Stimulated activated CD4-positive, alpha-beta T cell treated with anti-CD3 and anti-CD28 coated beads, TNF-alpha, amount 100 ng/mL, for 4 hours (primary cell): ENCODE results near the gene PRDM2.

Experiments used
- DNase-seq, 3 experiments: peaks; one replicate each; pipeline ENCODE4 v3.0.0-alpha.2; 2020; ENCODE audit warnings: low read depth in 3 of 3

Gene PRDM2

DNA sequence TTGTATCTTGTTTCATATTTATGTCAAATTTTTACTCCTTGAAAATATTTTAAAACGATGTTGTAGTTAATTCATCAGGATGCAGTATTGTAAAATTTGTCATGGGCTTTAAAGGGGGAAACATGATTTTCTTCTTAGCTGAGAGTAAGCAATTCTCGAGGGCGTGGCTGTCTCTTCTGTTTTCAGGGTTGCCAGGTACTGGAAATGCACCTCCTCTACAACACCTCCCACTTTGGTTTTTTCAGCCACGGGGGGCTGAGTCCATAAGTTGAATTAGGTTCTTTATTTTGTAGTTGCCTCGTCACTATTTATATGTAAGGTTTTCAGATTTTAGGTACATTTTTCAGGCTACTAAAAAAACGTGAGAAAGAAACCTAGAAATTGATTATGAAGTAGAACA is 64.0 kb downstream of the PRDM2 start:
- no peak for DNase-seq

GRCh38 chr1:13764588-13765332 is 64.8 kb downstream of the PRDM2 start:
- no peak for DNase-seq

- no peak for DNase-seq
Measured at GRCh38 chr1:13766592-13767564, 66.9 kb downstream of the PRDM2 start.

DNA sequence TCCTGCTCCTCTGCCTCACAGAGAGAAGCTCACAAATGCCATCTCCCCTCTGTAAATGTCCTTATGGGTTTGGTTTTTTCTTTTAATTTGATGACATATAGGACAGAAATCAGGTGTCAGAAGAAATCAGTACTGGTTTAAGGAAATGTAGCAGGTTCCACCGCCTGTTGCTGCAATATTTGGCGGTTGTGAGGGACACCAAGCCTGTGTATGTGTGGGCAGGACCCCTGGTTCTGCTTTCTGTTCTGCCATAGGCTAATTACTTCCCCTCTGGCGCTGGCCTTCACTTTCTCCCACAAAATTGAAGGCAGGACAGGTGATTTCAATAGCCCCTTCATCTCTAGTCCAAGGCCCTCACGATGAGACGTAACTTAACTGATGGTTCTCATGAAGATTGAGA is 69.2 kb downstream of the PRDM2 start:
- DNase-seq: no peak

DNA sequence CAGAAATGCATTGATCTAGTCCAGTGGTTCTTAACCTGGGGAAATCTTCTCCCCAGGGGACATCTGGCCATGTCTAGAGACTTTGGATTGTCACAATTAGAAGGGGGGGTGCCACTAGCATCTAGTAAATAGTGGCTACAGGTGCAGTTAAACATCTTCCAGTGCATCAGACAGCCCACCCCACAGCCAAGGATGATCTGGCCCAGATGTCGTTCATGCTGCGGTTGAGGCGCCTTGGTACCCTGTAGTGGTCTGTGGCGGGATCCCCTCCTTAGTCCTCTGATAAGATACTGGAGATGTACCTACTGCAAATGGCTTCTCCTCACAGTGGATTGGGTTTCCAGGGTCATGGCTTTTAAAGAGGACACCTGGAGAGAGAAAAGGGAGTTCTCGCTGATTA is 69.8 kb downstream of the PRDM2 start:
- no peak for DNase-seq

DNA sequence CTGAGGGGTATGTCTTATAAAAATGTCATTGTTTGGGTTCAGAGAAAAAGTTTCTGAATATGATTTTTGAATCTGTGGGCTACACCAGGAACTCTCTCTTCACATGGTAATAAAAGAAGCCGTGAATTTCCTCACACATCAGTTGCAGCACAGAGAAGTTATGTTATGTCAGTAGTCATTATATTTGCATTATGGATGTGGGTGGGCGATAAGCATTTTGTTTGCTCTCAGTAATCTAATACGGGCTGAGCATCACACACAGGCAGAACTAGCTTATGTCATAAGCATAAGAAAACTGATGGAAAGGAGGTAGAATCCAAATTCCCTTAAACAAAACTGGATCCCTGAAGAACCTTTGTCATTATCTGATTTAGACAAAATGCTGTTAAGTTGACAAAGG is 70.8 kb downstream of the PRDM2 start:
- DNase-seq: no peak

- DNase-seq: no peak
Measured at GRCh38 chr1:13771745-13772144, 71.8 kb downstream of the PRDM2 start.

GRCh38 chr1:13772271-13772670 is 72.3 kb downstream of the PRDM2 start:
- DNase-seq: no peak

GRCh38 chr1:13774121-13774520 is 74.1 kb downstream of the PRDM2 start:
- no peak for DNase-seq

DNA sequence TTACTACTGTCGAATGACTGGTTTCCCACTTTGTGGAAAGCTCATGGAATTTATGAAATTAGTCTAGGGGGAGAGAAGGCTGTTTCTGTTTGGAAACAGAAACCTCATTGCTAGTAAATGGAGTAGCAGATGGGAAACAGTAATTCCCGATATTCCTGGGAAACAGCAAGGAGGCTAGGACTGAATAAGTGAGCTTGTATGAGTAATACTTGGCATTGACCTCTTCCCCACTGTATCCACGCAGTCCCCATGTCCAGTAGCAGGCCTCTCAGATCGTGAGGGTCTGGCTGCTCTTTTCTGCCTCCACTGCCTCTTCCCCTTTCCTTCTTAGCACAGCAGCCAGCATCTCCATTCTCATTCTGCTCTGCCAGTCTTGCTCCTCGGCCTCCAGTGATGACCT is 75.5 kb downstream of the PRDM2 start:
- no peak for DNase-seq

- no peak for DNase-seq
Measured at GRCh38 chr1:13775916-13776315, 75.9 kb downstream of the PRDM2 start.

GRCh38 chr1:13778431-13778830 is 78.4 kb downstream of the PRDM2 start:
- no peak for DNase-seq

DNA sequence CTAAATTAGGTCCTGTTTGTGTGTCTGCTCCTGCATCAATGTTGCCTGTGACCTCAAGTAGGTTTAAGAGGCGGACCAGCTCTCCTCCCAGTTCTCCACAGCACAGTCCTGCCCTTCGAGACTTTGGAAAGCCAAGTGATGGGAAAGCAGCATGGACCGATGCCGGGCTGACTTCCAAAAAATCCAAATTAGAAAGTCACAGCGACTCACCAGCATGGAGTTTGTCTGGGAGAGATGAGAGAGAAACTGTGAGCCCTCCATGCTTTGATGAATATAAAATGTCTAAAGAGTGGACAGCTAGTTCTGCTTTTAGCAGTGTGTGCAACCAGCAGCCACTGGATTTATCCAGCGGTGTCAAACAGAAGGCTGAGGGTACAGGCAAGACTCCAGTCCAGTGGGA is 79.9 kb downstream of the PRDM2 start:
- no peak for DNase-seq

GRCh38 chr1:13780780-13781179 is 80.8 kb downstream of the PRDM2 start:
- no peak for DNase-seq

DNA sequence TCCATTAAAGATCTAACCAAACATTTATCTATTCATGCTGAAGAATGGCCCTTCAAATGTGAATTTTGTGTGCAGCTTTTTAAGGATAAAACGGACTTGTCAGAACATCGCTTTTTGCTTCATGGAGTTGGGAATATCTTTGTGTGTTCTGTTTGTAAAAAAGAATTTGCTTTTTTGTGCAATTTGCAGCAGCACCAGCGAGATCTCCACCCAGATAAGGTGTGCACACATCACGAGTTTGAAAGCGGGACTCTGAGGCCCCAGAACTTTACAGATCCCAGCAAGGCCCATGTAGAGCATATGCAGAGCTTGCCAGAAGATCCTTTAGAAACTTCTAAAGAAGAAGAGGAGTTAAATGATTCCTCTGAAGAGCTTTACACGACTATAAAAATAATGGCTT is 81.2 kb downstream of the PRDM2 start:
- no peak for DNase-seq

DNA sequence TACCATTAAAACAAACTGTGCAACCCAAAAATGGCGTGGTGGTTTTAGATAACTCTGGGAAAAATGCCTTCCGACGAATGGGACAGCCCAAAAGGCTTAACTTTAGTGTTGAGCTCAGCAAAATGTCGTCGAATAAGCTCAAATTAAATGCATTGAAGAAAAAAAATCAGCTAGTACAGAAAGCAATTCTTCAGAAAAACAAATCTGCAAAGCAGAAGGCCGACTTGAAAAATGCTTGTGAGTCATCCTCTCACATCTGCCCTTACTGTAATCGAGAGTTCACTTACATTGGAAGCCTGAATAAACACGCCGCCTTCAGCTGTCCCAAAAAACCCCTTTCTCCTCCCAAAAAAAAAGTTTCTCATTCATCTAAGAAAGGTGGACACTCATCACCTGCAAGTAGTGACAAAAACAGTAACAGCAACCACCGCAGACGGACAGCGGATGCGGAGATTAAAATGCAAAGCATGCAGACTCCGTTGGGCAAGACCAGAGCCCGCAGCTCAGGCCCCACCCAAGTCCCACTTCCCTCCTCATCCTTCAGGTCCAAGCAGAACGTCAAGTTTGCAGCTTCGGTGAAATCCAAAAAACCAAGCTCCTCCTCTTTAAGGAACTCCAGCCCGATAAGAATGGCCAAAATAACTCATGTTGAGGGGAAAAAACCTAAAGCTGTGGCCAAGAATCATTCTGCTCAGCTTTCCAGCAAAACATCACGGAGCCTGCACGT is 82.1 kb downstream of the PRDM2 start:
- no peak for DNase-seq

- no peak for DNase-seq
Measured at GRCh38 chr1:13782634-13783360, 82.8 kb downstream of the PRDM2 start.

DNA sequence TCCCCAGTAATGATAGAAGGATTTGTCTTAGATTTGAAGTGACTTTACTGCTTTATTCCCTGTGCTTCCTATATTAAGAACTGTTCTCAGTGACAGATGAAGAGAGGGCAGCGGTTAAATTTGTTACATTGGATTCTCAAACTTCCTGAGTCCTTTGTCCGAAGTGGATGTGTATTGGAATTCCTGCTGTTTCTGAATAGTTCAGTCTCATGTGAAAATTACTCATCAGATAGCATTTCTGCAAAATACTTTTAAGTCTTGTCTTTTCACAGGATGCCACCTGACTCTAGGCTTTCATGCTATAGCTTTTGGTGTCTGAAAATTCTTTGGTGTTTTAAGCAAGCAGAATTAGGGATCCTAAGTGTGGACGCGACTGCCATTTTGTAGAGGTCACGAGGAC is 83.6 kb downstream of the PRDM2 start:
- DNase-seq: no peak

GRCh38 chr1:13784971-13785370 is 85.0 kb downstream of the PRDM2 start:
- no peak for DNase-seq

GRCh38 chr1:13786541-13786940 is 86.6 kb downstream of the PRDM2 start:
- DNase-seq: no peak

DNA sequence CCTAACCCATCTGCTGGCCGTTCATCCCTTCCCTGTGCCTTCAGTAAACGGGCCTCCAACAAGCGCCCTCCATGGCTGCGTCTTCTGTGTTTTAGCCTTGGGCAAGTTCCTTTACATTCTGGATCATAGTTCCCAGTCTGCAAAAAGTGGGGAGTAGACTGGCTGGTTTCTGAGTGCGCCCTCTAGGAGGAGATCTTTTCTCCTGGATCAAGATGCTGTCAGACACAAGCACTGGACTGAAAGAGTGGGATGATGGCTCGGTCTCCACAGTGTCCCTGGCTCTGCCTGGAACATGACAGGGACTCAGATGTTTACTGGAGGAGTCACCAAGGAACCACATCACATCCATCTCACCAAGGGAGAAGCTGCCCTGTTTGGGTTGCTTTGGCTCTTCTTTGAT is 88.8 kb downstream of the PRDM2 start:
- DNase-seq: no peak
